Colonic mucosa (tissue), 4 donors: Measurements from ENCODE around the gene MT1F. TPM values are rescaled to one million over a fixed set of nuclear protein-coding genes. Genes with fewer than 3 reads are reported as not detected.
A peak's percentile ranks its signal among the peaks of the same experiment; 100 is the strongest.

ENCODE experiments used
- DNase-seq: peaks from one replicate; pipeline ENCODE4 v3.0.0-alpha.2; 2020
- H3K27ac ChIP-seq: fragments of 200-600 bp; one replicate; pipeline ENCODE4 v1.8.0; 2021
- H3K27me3 ChIP-seq: fragments of 200-600 bp; one replicate; pipeline ENCODE4 v1.8.0; 2021
- H3K36me3 ChIP-seq: fragments of 200-600 bp; one replicate; pipeline ENCODE4 v1.8.0; 2021
- H3K4me1 ChIP-seq: fragments of 200-600 bp; one replicate; pipeline ENCODE4 v1.8.0; 2021; ENCODE audit warnings: mild to moderate bottlenecking
- H3K4me3 ChIP-seq: fragments of 200-600 bp; one replicate; pipeline ENCODE4 v1.8.0; 2021
- H3K9ac ChIP-seq, 2 donors: one replicate each; pipeline ENCODE4 v1.7.0; 2013; ENCODE audit warnings: control low read depth in 2 of 2, low read depth in 2 of 2, low read length in 2 of 2
- H3K9me3 ChIP-seq: fragments of 200-600 bp; one replicate; pipeline ENCODE4 v1.8.0; 2021
- intact Hi-C: fragments of 100-400 bp; cut with DNase I; formaldehyde crosslinking; loops from one replicate; pipeline ENCODE4 v1.14.1; 2022
- total RNA-seq, 2 donors: library from RNA; stranded (reverse); fragmentation: NEBNext Ultra II Directional in 1 of 2; extraction: Animal tissue kit (Norgen Biotek cat#: 25700) in 1 of 2; gene quantifications; one replicate each; pipeline ENCODE4 v1.2.1, GENCODE V29; 2021
- TF ChIP-seq, protein P1 (sequence below): fragments of 200-600 bp; IDR thresholded peaks from one replicate; pipeline ENCODE4 v1.8.0; 2022; ENCODE audit warnings: antibody characterized with exemption, mild to moderate bottlenecking
- donor health status: healthy.
- donor health status: DM: no; HTN: no; CAD: no.
- donor health status: DM: no; HTN: no; CAD: no.

MT1F gene
- total RNA-seq, 2 donors from 2014 or later: 35.5 to 40.0 TPM

DNA sequence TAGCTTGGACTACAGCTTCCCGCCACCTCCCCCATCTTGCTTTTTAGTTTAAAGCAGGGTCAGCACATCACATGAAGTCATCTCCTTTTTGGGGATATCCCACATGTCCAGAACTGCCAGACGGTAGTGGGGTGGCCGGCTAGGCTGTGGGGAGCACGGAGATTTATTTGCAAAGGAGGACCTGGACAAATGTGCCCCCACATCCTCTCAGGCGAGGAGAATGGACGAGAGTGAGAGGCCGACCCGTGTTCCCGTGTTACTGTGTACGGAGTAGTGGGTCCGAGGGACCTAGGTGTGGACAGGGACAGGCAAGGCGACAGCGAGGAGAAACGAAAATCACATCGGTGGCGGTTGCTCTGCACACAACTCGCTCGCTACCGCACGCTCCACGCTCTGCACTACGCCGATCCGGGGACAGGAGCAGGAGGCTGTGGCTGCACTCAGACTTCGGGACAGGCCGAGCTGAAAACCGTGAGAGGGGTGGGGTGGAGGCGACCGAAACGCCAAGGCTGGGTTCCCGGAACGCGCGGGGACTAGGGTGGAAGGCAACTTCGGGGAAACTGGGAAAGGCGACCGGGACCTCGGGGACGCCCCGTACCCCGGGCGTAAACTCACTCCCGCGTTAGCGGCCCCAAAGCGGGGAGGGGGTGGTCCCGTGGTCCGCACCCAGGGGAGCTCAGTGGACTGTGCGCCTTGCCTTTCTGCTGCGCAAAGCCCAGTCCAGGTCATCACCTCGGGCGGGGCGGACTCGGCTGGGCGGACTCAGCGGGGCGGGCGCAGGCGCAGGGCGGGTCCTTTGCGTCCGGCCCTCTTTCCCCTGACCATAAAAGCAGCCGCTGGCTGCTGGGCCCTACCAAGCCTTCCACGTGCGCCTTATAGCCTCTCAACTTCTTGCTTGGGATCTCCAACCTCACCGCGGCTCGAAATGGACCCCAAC, 19.7 kb upstream of the MT1F start, which contains the start of gene MT1A:
TSS of gene MT1A (plus strand) at position 853 of the 937 bp plus-strand sequence. CDS start at position 926, 73 bp downstream.
- no peak within 1 kb of the TSS for H3K27ac ChIP-seq
- H3K9me3 ChIP-seq: no peaks in the 10 kb centered on the region
- H3K4me1 ChIP-seq: no peaks in the 10 kb centered on the region
- peak within 1 kb of the TSS; percentile 58 to 63 for H3K9ac ChIP-seq
- no peaks in the 10 kb centered on the region for H3K36me3 ChIP-seq
- DNase-seq: peak; percentile 90
- peaks cover 12% of the 10 kb centered on the region for H3K27me3 ChIP-seq
- TF ChIP-seq, protein P1, sequence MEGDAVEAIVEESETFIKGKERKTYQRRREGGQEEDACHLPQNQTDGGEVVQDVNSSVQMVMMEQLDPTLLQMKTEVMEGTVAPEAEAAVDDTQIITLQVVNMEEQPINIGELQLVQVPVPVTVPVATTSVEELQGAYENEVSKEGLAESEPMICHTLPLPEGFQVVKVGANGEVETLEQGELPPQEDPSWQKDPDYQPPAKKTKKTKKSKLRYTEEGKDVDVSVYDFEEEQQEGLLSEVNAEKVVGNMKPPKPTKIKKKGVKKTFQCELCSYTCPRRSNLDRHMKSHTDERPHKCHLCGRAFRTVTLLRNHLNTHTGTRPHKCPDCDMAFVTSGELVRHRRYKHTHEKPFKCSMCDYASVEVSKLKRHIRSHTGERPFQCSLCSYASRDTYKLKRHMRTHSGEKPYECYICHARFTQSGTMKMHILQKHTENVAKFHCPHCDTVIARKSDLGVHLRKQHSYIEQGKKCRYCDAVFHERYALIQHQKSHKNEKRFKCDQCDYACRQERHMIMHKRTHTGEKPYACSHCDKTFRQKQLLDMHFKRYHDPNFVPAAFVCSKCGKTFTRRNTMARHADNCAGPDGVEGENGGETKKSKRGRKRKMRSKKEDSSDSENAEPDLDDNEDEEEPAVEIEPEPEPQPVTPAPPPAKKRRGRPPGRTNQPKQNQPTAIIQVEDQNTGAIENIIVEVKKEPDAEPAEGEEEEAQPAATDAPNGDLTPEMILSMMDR: no peak
- peak within 1 kb of the TSS; percentile 49 for H3K4me3 ChIP-seq
- intact Hi-C loops: no loop called here

DNA sequence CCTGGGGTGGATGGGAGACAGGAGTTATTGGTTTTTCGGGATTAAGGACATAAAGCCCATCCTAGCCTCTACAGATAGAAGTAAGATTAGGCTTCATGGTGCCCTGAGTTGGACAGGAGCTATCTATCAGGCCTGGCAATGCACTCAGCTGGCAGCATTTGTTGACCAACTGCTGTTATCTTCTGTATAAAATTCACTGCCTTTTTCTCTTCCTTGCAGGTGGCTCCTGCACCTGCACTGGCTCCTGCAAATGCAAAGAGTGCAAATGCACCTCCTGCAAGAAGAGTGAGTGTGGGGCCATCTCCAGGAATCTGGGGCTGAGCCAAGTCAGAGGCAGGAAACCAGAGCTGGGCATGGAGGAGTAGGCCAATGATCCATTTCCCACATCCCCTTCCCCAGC, 18.7 kb upstream of the MT1F start:
- DNase-seq: no peak
- Histone ChIP-seq H3K27ac (no peak overlapping the region), H3K4me1 (no peaks in the 10 kb centered on the region), H3K4me3 (no peak overlapping the region), H3K9me3 (no peaks in the 10 kb centered on the region), H3K36me3 (no peaks in the 10 kb centered on the region), H3K27me3 (peaks cover 12% of the 10 kb centered on the region), H3K9ac (peak overlapping the region in 1 of 2 donors; percentile 63)
- intact Hi-C loops: no loop called here
- TF ChIP-seq, protein P1: no peak

DNA sequence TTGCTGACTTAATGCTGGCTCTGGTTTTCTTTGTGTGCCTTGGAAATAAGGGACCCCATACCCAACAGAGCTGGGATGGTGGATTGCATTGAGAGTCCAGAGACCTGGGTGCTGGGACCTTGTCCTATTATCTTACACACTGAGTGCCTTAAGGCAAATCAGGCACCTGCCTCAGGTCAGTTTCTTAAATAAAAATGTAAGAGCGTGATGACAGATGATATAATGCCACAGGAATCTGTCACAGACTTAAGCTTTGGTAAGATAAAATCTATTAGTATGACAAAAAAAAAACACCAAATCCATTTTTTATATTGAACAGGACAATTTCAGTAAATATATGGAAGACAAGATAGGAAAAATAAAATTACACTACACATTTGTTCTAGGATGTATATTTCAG, 17.7 kb upstream of the MT1F start:
- Histone ChIP-seq H3K9ac (no peak overlapping the region), H3K36me3 (no peaks in the 10 kb centered on the region), H3K4me1 (no peaks in the 10 kb centered on the region), H3K27ac (no peak overlapping the region), H3K27me3 (peaks cover 7% of the 10 kb centered on the region), H3K4me3 (no peak overlapping the region), H3K9me3 (no peaks in the 10 kb centered on the region)
- TF ChIP-seq, protein P1: no peak
- no peak for DNase-seq
- intact Hi-C loops: no loop called here

DNA sequence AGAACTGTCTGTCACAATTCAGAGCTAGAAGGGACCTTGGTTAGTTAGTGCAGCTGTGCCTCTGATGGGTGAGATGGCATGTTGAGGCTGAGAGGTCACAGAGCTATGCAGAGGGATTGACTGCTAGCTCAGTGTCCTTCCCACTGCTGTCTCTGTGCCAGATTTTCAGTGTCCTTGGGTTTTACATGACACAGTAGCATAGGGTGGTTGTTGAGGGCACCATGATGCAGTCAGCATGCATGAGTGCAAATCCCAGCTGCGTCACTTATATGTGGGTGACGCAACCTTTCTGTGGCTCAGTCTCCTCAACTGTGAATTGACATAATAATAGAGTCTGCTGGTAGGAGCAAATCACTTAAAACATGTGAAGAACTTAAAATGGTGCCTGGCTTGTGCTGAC, 16.6 kb upstream of the MT1F start:
- intact Hi-C loops: no loop called here

DNA sequence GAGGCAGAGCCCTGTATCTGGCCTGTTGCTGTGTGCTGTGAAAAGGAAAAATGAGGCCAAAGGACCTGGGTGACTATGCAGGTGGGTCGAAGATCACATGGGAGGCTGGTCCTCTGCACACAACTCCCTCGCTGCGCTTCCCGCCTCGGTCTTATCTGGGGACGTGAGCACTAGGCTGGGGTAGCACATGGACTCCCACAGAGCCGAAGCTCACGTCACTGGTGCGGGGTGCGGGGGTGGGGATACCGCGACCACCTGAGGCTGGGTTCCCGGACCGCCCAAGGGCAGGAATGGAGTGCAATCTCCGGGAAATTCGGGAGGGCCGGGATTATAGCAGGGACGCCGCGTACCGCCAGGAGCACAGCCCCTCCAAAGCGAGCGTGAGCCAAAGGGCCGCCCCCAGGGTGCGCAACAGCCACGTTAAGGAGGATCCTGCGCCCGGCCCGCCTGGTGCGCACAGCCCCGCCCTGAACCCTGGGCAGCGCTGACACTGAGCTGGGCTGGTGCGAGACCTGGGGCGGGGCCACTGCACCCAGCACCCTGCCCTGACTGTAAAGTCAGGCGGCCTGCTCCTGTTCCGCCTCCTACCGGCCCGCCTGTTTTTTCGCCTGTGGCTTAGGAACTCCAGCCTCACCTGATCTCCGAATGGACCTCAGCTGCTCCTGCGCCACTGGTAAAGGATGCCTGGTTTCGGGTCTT, 14.5 kb upstream of the MT1F start:
- H3K9ac ChIP-seq: peak overlapping the region; percentile 44 to 48
- peak overlapping the region; percentile 19 for H3K4me3 ChIP-seq
- no peaks in the 10 kb centered on the region for H3K9me3 ChIP-seq
- no peaks in the 10 kb centered on the region for H3K36me3 ChIP-seq
- no peaks in the 10 kb centered on the region for H3K27me3 ChIP-seq
- no peaks in the 10 kb centered on the region for H3K4me1 ChIP-seq
- no peak overlapping the region for H3K27ac ChIP-seq
- TF ChIP-seq, protein P1: no peak
- intact Hi-C loops: no loop called here
- peak; percentile 90 for DNase-seq

More for the DNA sequence above, 16.6 kb upstream of the MT1F start:
- no peak overlapping the region for H3K4me3 ChIP-seq
- peaks cover 5% of the 10 kb centered on the region for H3K27me3 ChIP-seq
- no peaks in the 10 kb centered on the region for H3K4me1 ChIP-seq
- no peak overlapping the region for H3K27ac ChIP-seq
- no peak for DNase-seq
- H3K9ac ChIP-seq: no peak overlapping the region
- no peaks in the 10 kb centered on the region for H3K9me3 ChIP-seq
- H3K36me3 ChIP-seq: no peaks in the 10 kb centered on the region
- TF ChIP-seq, protein P1: no peak
